Epithelial cell of prostate (primary cell): ENCODE results near the gene TUBA4A.

ENCODE experiments used
- DNase-seq: peaks from one replicate; pipeline ENCODE4 v3.0.0-alpha.2; 2011; ENCODE audit warnings: low read depth, low spot score
- H3K27ac ChIP-seq: fragments of 450-650 bp; 2 replicates; pipeline ENCODE4 v1.5.1; 2017; ENCODE audit warnings: mild to moderate bottlenecking

Gene TUBA4A

DNA sequence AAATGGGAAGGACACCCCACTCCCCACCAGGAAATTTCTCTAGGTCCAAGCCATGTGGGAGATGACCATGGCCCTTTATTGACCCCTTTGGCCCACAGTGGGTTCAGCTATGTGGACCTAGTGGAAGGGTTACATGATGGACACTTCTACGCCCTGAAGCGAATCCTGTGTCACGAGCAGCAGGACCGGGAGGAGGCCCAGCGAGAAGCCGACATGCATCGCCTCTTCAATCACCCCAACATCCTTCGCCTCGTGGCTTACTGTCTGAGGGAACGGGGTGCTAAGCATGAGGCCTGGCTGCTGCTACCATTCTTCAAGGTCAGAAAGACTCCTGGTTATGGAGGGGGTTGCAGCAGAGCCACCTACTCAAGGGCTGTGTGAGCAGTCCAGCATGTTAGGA lies 7.2 kb downstream of the TUBA4A start:
- no peak for DNase-seq
- H3K27ac ChIP-seq, result peak overlapping the region; percentile 99

- peak overlapping the region; percentile 99 for H3K27ac ChIP-seq
- DNase-seq, result no peak
Observed at GRCh38 chr2:219245899-219246230, 7.9 kb downstream of the TUBA4A start.

DNA sequence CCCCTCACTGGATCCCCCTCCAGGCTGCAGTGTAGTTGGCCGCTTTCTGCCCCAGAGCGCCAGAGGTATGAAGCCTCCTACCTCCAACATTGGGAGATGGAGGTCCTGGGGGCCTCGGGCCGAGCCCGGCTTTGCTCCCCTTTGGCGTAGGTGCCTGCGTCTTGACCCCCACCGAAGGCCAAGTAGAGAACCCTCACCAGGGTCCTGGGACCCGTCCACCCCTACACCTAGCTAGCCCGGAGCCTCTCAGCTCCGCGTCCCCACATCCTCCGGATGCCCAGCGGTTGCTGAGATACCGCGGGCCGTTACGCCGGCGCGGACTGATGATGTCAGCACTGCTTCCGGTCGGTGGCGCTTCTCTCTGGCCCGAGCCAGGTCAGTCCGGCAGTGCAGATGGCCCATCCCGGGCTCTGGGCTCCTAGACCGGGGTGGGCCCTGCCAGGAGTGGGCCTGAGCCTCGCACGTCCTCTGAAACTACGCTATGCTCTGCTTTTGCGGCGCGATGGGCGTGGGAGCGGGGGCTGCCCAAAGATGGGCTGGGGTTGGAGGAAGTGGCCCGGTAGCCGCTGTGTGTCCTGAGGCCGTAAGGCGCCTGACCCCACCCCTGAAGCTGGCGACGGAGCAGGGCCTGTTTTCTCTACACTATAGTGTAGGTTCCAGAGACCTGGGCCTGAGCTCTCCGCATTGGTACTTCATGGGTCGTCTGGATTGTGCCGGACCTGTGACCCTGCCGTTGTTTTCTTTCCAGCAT lies 8.4 kb downstream of the TUBA4A start, which contains the start of the genes GLB1L and STK16:
GLB1L (minus strand) TSS at position 297 of the 751 bp plus-strand sequence. CDS start 1,871 bp downstream, outside the sequence.
STK16 (plus strand) TSS at position 332 of the 751 bp plus-strand sequence. CDS start 521 bp downstream, outside the sequence.
- DNase-seq, result no peak
- peak within 1 kb of the TSS; percentile 99 for H3K27ac ChIP-seq

DNA sequence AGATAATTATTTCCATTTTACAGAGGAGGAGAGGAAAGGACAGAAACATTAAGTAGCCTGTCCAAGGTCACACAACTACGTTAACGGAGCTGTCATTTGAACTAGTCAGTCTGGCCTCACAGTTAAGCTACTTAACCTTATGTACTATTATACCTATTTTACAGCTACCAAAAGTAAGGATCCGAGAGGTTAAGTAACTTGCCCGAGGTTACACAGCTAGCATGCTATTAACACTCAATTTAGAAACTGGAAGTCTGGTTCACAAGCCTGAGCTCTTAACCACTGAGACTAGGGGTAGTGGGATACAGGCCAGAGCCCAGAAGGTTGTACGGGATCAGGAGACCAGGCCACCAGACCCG lies 8.9 kb downstream of the TUBA4A start:
- H3K27ac ChIP-seq, result peak overlapping the region; percentile 99
- no peak for DNase-seq

- no peak overlapping the region for H3K27ac ChIP-seq
- DNase-seq, result no peak
Observed at GRCh38 chr2:219243291-219243761, 10.4 kb downstream of the TUBA4A start.

DNA sequence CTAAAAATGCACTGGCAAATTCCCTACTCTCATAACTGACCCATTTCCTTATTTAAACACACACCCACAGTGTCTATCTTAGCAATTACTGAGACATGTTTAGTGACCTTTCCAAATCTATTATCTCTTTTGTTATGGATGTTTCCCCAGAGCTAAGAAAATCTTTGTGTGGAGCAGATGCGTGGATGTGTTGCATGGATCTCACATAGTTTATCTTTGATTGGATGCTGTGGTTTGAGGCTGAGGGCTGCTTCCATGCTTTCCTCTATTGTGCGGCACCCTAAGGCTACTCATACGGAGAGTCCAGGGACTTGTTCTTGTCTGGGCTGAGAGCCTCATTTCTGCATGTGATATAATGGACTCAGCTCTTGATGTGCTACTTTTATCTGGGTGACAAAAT lies 19.4 kb downstream of the TUBA4A start:
- DNase-seq, result no peak
- H3K27ac ChIP-seq, result no peak overlapping the region

GRCh38 chr2:219230059-219230540 lies 23.6 kb downstream of the TUBA4A start:
- no peak for DNase-seq
- H3K27ac ChIP-seq, result peak overlapping the region; percentile 92

- H3K27ac ChIP-seq, result peak within 1 kb of the TSS; percentile 92
- peak; percentile 98 for DNase-seq
Observed at GRCh38 chr2:219229305-219230058, 24.2 kb downstream of the TUBA4A start, which contains the start of the genes ANKZF1 and ATG9A. TSS of gene ANKZF1 (plus strand) at chr2:219229806. CDS start at chr2:219230258, 452 bp downstream. TSS of gene ATG9A (minus strand) at chr2:219229636. CDS start at chr2:219228024, 1,612 bp downstream.

DNA sequence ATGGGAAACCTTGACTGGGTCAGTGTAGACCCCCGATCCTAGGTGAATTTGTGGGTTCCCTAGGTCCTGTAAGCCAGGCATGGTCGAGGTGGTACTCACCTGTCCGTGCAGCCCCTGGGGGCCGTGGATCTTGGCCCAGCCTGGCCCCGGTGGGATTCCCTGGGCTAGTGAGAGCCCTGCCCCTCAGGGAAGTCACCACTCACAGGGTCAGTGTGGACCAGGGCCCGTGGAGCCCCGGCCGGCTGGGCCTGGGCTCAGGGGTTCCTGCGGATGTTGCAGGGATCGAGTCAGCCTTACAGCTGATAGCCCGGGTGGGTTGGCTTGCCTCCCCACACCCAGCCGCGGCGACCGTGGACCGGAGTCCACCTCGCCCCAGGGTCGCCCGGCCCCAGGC lies 24.8 kb downstream of the TUBA4A start:
- H3K27ac ChIP-seq, result peak overlapping the region; percentile 92
- DNase-seq, result no peak

DNA sequence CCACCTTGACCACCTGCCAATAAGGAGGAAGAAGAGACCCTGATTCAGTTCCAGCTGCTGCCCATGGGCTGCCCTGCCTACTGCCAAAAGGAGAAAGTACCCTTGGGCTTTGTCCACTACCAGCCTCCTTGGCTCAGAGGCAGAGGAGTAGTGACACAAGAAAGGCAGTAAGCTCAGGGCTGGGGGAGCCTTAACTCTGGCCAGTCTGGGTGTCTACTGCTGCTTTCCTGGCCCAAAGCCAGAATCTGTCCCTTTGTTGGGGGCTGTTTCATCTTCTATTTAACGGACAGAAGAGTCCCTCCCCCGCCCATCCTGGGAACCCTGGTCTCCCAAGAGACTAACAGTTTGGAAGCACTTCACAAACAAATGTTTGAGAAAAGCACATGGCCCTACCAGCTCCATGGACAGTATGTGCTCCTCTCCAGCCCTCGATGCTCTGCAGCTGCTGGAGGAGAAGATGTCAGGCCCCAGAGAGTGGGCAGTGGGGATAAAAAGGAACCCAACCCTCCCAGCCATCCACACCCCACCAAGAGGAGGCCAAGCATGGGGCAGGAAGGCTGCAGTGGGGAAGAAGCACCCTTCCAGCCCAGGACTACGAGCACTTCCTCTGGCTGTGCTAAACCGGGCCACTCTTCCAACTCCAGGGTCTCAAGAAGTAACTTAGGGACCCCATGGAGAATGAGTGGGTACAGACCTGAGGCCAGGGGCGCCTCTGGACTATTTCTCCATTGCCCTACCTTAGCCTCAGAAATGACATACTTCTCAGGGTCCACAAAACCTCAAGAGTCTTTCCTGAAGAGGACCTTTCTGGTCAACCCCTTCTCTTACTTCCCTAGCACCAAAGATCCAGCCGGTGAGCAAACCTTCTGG lies 25.4 kb downstream of the TUBA4A start:
- peak overlapping the region; percentile 92 for H3K27ac ChIP-seq
- no peak for DNase-seq

DNA sequence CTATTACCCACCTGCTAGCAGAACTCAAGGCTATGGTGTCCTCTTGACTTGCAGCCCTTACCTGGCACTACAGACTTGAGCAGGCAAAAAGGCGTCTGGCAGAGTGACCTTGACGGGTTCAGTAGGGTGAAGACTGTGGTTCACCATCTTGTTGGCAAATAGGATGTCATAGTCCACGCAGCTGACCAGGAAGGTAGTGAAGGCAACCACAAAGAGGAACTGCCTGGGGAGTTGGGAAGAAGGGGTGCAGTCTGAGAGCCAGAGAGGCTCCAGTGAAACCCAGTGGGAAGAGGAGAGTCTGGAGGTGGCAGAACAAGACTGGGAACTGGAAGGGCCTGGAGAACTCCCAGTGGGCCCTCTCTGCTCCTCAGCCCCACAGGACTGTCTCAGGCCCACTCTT lies 28.4 kb downstream of the TUBA4A start:
- no peak for DNase-seq
- H3K27ac ChIP-seq, result no peak overlapping the region

DNA sequence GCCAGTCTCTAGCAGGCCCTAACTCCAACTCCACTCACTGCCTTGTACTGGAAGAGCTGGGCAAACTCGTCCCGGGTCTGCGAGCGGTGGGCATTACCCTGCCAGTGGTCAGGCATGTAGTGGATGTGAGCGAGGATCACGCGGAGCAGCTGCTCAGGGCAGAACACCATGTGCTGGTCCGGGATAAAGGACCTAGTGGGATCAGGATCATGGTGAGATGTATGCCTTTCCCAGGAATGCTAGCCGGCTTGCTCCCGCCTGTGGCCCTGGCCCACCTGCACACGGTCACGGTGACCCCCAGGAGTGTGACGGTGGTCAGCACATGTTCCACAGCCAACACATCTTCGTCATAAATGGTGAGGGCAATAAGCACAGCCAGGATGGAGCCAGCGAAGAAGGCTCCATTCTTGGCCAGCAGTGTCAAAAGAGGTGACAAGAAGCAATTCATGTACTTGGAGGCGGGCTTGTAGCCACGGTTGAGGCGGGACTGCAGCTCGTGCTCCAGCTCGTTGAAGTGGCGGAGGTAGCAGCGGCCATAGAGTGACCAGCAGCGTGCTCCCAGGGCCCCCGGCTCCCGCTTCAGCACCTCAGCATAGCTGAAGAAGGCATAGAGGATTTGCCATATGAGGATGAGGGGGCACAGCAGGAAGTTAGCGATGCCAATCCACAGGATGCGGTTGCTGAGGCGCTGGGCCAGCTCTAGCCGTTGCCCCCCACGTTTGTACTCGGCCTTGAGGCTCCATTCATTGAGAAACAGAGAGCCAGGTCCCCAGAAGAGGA lies 29.7 kb downstream of the TUBA4A start:
- DNase-seq, result no peak
- H3K27ac ChIP-seq, result no peak overlapping the region

DNA sequence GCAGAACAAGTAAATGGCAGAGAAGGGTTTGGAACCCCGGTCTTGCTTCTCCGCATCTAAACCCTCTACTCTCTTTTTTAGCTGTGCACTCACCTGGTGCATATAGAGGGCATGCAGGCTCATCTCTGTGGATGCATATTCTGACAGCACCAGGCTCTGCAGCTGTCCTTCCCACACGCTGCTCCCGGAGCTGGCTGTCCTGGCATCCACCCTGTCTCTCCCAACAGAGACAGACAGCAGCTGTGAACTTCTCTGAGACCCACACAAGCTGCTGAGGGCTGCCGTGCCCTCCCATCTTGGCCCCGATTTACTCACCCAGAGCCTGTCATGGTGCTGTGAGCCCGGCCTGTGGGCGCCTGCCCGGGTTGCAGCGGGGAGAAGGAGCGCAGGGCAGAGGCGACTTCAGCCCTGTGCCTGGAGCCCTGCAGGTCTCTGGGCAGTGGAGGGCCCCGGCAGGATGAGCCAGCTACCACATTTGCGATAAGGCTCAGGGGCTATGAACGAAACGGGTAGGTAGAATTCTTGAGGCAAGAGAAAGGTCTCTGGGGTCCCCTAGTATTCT lies 31.7 kb downstream of the TUBA4A start:
- DNase-seq, result no peak

GRCh38 chr2:219220652-219221402 lies 32.9 kb downstream of the TUBA4A start:
- DNase-seq, result no peak
- no peak overlapping the region for H3K27ac ChIP-seq

More for the DNA sequence above, 31.7 kb downstream of the TUBA4A start:
- no peak overlapping the region for H3K27ac ChIP-seq

DNA sequence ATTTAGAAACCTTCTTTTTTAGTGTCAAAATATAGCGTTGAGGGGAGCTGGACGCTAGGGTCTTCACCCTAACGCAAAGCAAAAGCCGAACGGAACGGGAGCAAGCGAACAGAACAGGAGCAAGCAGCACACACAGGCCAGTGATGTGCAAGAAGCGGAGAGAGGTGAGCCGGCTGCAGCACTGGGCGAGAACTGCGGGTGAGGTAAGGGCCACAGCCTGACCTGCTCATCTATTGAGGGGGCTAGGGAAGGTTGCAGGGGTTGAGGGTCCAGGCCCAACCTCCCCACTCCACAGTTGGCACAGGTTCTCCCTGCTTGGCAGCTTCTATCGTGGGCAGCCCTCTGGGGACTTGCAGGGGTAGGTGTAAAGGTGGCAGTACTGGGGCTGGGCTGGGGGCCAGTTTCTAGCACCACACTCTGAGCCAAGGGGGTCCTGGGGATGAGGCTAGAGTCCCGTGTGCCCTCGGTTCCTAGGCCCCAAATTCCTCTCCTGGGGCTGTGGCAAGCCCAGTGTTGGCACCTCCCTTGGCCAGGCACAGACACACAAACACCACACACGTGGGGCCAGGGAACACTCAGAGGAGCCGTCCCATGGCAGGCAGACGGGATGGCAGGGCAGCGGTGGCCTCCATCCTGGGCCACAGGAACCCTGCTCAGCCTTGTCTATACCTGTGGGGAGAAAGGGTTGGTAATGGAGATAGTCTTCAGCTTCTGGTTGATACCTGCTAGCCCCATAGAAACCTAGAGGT lies 33.8 kb downstream of the TUBA4A start:
- H3K27ac ChIP-seq, result no peak overlapping the region
- DNase-seq, result no peak

DNA sequence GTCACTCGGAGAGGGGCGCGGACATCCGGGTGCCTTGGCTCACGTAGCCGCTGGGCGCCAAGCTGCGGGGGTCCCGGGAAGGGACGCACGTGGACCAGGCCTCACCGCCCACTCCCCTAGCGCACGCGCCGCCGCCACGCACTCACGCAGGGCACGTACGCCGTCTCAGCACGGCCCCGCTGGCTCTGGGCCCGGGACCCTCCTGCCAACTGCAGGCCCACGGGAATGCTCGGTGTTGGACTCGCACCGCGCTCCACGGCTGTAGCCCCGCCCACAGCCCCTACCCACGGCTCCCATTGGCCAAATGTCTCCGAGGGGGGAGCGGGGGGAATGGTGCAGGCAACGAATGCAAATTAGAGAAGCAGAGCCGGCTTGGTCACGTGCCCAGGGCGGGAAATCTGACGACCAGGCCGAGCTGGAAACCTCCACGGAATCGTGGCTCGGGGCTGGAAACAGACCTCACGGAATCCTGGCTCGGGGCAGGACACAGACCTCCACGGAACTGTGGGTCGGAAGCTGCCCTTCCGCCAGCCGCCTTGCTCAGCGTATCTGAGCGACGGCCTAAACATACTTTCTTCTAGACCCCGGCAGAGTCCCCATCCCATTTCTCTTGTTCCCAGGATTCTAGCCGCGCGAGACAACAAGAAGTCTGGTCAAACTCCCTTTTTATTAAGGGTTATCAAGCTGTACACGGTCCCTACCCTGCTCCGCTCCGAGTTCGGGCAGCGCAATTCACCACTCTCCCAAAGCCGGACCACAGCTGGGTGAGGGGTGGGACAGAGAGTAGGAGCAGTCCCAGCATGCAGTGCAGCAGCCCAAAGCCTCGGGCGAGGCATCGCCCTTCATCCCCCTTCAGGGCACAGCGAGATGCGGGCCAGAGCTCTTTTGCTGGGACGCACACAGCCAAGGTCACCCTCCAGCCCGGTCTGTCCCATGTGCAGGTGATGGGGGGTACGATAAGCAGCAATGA lies 34.7 kb downstream of the TUBA4A start, which contains the start of gene ABCB6:
ABCB6 (minus strand) TSS at position 227 of the 970 bp plus-strand sequence. CDS start 285 bp downstream, outside the sequence.
- DNase-seq, result peak; percentile 14
- peak within 1 kb of the TSS; percentile 83 for H3K27ac ChIP-seq
